Gastroesophageal sphincter (tissue), 4 donors: ENCODE results near the gene TBC1D8. TPM values are rescaled to one million over a fixed set of nuclear protein-coding genes. Genes with fewer than 3 reads are reported as not detected.

Experiments
- ATAC-seq: fragments of 150-250 bp; one replicate; pipeline ENCODE4 v1.9.1; 2016; ENCODE audit warnings: mild to moderate bottlenecking, moderate library complexity
- H3K27ac ChIP-seq, 4 donors: fragments of 200-600 bp; sonication (generic) in 3 of 4; 1 replicate in 3 of 4; 2 replicates in 1 of 4; pipeline ENCODE4 v1.5.1; 2016 to 2019
- H3K27me3 ChIP-seq: fragments of 200-600 bp; sonication (generic); one replicate; pipeline ENCODE4 v1.5.1; 2019
- H3K36me3 ChIP-seq, 2 donors: fragments of 200-600 bp; sonication (generic); one replicate each; pipeline ENCODE4 v1.5.1; 2019; ENCODE audit warnings: control low read depth in 1 of 2
- H3K4me1 ChIP-seq, 3 donors: fragments of 200-600 bp; sonication (generic); 1 replicate in 2 of 3; 2 replicates in 1 of 3; pipeline ENCODE4 v1.5.1; 2016 to 2019; ENCODE audit warnings: control low read depth in 2 of 3
- H3K4me3 ChIP-seq, 2 donors: fragments of 200-600 bp; sonication (generic); one replicate each; pipeline ENCODE4 v1.5.1; 2019; ENCODE audit warnings: mild to moderate bottlenecking in 1 of 2, moderate library complexity in 1 of 2
- H3K9me3 ChIP-seq, 3 donors: fragments of 200-600 bp; sonication (generic); one replicate each; pipeline ENCODE4 v1.5.1; 2017 to 2019; ENCODE audit warnings: control low read depth in 2 of 3
- EP300 ChIP-seq: sonication (generic); formaldehyde crosslinking; IDR thresholded peaks from one replicate; pipeline ENCODE4 v1.6.1; 2017; ENCODE audit warnings: antibody characterized with exemption, mild to moderate bottlenecking
- POLR2A ChIP-seq, 2 donors: fragments of 450-650 bp; IDR thresholded peaks; one replicate each; pipeline ENCODE4 v1.6.1; 2017; ENCODE audit warnings: antibody characterized with exemption in 2 of 2, mild to moderate bottlenecking in 2 of 2, moderate library complexity in 1 of 2
- POLR2AphosphoS5 ChIP-seq: sonication (generic); formaldehyde crosslinking; IDR thresholded peaks from one replicate; pipeline ENCODE4 v1.6.1; 2017; ENCODE audit warnings: antibody characterized with exemption
- WGBS, 2 donors: methylation state at CpG; one replicate each; pipeline ENCODE4 v1.1.5; 2018; ENCODE audit warnings: low coverage in 1 of 2; 5-methylcytosine and 5-hydroxymethylcytosine counted together
- total RNA-seq, 4 donors: library from RNA; depleted of rRNA; stranded (reverse); fragments of >200 nt; gene quantifications; one replicate each; pipeline ENCODE4 v1.1.0, GENCODE V29; 2016
- TF ChIP-seq, protein P1 (sequence below), 4 experiments: fragments of 200-600 bp in 2 of 4; fragments of 450-650 bp in 2 of 4; sonication (generic) in 1 of 4; IDR thresholded peaks; one replicate each; pipeline ENCODE4 v1.5.1; 2017 to 2019; ENCODE audit warnings: antibody characterized with exemption in 4 of 4, mild to moderate bottlenecking in 2 of 4, moderate library complexity in 2 of 4

TBC1D8 gene
- total RNA-seq, 4 donors from 2014 or later: 14.9 to 45.5 (median 32.6) TPM

DNA sequence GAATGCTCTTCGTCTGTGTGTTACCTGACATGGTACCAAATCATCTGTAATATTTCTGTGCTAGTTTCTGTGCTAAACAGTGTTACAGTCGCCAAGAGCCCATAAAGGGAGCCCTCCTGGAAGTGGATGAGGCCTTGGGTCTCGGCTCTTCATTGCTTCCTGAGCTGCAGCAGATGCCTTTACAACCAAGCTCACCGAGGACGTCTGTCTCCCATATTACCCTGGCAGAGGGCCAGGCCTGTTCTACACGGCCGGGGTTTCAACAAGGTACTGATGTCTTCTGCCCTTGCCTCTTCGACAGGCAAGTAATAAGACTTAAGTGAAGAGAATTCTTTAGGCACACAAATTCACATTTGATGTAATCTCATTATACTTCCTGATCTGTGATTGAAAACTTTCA is 132.2 kb downstream of the TBC1D8 start:
- ATAC-seq: no peak
- WGBS, 2 donors: 73 to 81% methylated on average over 2 to 6 of the region's 8 CpGs
- H3K9me3 ChIP-seq: no peaks in the 10 kb centered on the region
- H3K4me1 ChIP-seq: no peaks in the 10 kb centered on the region
- H3K27me3 ChIP-seq: no peaks in the 10 kb centered on the region
- H3K27ac ChIP-seq: no peak overlapping the region
- H3K36me3 ChIP-seq: peaks cover 0 to 62% of the 10 kb centered on the region in 2 donors
- no peak for TF ChIP-seq POLR2AphosphoS5
- no peak for TF ChIP-seq EP300
- TF ChIP-seq, protein P1, sequence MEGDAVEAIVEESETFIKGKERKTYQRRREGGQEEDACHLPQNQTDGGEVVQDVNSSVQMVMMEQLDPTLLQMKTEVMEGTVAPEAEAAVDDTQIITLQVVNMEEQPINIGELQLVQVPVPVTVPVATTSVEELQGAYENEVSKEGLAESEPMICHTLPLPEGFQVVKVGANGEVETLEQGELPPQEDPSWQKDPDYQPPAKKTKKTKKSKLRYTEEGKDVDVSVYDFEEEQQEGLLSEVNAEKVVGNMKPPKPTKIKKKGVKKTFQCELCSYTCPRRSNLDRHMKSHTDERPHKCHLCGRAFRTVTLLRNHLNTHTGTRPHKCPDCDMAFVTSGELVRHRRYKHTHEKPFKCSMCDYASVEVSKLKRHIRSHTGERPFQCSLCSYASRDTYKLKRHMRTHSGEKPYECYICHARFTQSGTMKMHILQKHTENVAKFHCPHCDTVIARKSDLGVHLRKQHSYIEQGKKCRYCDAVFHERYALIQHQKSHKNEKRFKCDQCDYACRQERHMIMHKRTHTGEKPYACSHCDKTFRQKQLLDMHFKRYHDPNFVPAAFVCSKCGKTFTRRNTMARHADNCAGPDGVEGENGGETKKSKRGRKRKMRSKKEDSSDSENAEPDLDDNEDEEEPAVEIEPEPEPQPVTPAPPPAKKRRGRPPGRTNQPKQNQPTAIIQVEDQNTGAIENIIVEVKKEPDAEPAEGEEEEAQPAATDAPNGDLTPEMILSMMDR (IDR thresholded peaks at IDR 0.05): no peak
- no peak for TF ChIP-seq POLR2A (IDR thresholded peaks at IDR 0.05)
- H3K4me3 ChIP-seq: no peak overlapping the region

DNA sequence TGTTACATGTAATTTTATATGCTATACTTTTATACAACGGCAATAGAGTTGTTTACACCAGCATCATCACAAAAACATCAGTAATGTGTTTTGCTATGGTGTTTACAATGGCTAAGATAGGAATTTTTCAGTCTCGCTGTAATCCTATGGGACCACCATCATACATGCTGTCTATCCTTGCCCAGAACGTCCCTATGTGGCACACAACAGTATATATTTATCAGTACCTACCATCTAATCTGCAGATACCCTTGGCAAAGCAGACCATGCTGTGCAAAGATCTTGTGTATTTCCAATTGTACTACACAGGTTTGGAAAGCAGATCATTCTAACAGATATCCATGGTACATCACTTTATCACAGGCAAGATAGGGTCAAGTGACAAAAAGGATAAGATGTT is 133.8 kb downstream of the TBC1D8 start:
- peaks cover 0 to 7% (median 0%) of the 10 kb centered on the region in 3 donors for H3K4me1 ChIP-seq
- no peak overlapping the region for H3K4me3 ChIP-seq
- H3K9me3 ChIP-seq: no peaks in the 10 kb centered on the region
- no peak overlapping the region for H3K27ac ChIP-seq
- H3K36me3 ChIP-seq: peaks cover 0 to 66% of the 10 kb centered on the region in 2 donors
- TF ChIP-seq EP300 (no peak), POLR2AphosphoS5 (no peak), POLR2A (IDR thresholded peaks at IDR 0.05) (no peak)
- TF ChIP-seq, protein P1 (IDR thresholded peaks at IDR 0.05): no peak
- H3K27me3 ChIP-seq: no peaks in the 10 kb centered on the region
- WGBS, 2 donors: 80 to 92% methylated on average over 3 of the region's 3 CpGs
- ATAC-seq: no peak

DNA sequence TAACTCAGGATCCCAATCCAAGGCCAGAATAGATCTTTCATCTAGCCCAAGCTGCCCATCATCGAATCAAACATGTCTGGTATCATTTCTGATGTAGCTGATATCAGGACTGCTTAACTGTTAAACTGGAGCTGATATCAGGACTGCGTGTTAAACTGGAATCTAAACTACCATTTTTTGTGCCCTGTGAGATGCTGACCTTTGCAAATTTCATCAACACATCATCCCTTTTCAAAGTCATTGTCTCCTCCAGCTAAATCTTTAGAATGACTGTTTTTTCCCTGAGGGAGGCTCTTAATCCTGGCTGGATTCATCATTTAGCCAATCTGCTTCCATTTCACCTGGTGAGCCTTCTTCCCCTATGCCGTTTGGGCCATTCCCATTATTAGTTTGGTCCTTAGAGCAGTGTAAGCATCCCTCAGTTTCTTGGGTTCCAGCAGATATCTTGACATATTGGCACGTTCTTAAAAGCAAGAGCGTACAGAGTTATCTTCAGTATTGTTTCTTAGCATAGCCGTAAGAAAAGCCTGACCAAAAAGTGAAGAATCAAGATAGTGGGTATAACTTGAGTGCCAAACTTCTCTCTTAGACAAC is 136.8 kb downstream of the TBC1D8 start:
- WGBS, 2 donors: 86 to 93% methylated on average over 4 to 6 of the region's 6 CpGs
- ATAC-seq: no peak
- H3K4me1 ChIP-seq: peaks cover 0 to 14% (median 0%) of the 10 kb centered on the region in 3 donors
- TF ChIP-seq POLR2AphosphoS5 (no peak), EP300 (no peak), POLR2A (IDR thresholded peaks at IDR 0.05) (no peak)
- TF ChIP-seq, protein P1 (IDR thresholded peaks at IDR 0.05): no peak
- H3K27me3 ChIP-seq: no peaks in the 10 kb centered on the region
- no peaks in the 10 kb centered on the region for H3K9me3 ChIP-seq
- no peak overlapping the region for H3K27ac ChIP-seq
- H3K36me3 ChIP-seq: peaks cover 7 to 64% of the 10 kb centered on the region in 2 donors
- no peak overlapping the region for H3K4me3 ChIP-seq

DNA sequence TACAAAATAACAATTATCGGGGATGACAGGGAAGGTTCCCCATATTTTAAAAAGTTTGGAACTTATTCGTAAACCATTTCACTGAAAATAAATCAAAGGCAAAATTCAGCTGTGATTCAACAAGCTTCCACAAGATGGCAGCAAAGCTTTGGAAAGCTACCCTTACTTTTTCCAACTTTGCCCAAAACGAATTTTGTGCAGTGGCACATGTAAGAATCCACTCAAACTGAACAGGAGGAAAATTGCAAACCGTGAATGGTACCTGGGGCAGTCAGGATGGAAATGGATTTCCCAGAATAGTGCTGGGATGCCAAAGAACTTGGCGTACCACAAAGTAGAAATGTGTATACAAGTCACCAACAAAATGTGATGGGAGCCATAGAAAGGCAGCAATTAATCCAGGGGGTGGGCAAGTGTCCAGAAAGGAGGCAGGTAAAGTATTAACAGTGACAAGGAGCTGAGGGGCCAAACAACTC is 138.4 kb downstream of the TBC1D8 start:
- H3K27me3 ChIP-seq: no peaks in the 10 kb centered on the region
- H3K36me3 ChIP-seq: peaks cover 7 to 66% of the 10 kb centered on the region in 2 donors
- no peak overlapping the region for H3K27ac ChIP-seq
- 20 to 28% methylated on average over 5 of the region's 5 CpGs for WGBS, 2 donors
- no peaks in the 10 kb centered on the region for H3K9me3 ChIP-seq
- ATAC-seq: no peak
- H3K4me1 ChIP-seq: peaks cover 0 to 14% (median 0%) of the 10 kb centered on the region in 3 donors
- no peak overlapping the region for H3K4me3 ChIP-seq
- TF ChIP-seq EP300: no peak
- TF ChIP-seq, protein P1 (IDR thresholded peaks at IDR 0.05): peak; percentile 82 to 93 (median 90)
- TF ChIP-seq POLR2AphosphoS5: peak; percentile 35

DNA sequence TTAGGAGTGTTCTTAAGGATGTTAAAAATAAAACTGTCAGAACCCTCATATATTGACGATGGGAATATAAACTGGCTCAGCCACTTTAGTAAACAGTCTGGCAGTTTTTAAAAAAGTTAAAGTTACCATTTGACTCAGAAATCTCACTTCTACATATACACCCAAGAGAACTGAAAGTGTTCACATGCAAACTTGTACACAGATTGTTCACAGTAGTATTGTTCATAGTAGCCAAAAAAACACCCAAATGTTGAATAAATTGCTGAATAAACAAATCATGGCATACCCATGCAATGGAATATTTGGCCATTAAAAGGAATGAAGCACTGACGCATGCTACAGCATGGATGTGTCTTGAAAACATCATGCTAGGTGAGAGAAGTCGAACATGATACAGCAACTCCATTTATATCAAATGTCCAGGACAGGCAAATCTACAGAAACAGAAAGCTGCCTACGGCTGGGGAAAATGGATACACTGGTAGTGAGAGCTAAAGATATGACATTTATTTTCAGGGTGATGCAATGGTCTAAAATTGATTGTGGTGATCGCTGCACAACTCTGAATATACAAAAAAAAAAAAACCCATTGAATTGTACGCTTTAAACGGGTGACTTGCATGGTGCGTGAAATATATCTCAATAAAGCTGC is 139.0 kb downstream of the TBC1D8 start:
- TF ChIP-seq, protein P1 (IDR thresholded peaks at IDR 0.05): no peak
- TF ChIP-seq POLR2AphosphoS5: no peak
- no peak for TF ChIP-seq POLR2A (IDR thresholded peaks at IDR 0.05)
- no peak for TF ChIP-seq EP300
- no peak for ATAC-seq
- H3K27ac ChIP-seq: no peak overlapping the region
- H3K36me3 ChIP-seq: peaks cover 7 to 66% of the 10 kb centered on the region in 2 donors
- H3K4me3 ChIP-seq: no peak overlapping the region
- no peaks in the 10 kb centered on the region for H3K9me3 ChIP-seq
- 45 to 48% methylated on average over 8 of the region's 8 CpGs for WGBS, 2 donors
- peaks cover 0 to 14% (median 0%) of the 10 kb centered on the region in 3 donors for H3K4me1 ChIP-seq
- H3K27me3 ChIP-seq: no peaks in the 10 kb centered on the region
